H4 (cell line): ENCODE data around the gene PTTG1IP2. TPM values are rescaled to one million over a fixed set of nuclear protein-coding genes. Genes with fewer than 3 reads are reported as not detected.
A peak's percentile ranks its signal among the peaks of the same experiment; 100 is the strongest.

Source experiments
- DNase-seq: peaks from one replicate; pipeline ENCODE4 v3.0.0-alpha.2; 2015; ENCODE audit warnings: low spot score
- total RNA-seq: library from RNA; depleted of rRNA; stranded (reverse); fragments of >200 nt; shearing (Covaris generic); gene quantifications from 2 replicates; pipeline ENCODE4 v1.2.3, GENCODE V29; 2014

Gene PTTG1IP2
- total RNA-seq, 1 experiment from 2014 or later, result not detected

DNA sequence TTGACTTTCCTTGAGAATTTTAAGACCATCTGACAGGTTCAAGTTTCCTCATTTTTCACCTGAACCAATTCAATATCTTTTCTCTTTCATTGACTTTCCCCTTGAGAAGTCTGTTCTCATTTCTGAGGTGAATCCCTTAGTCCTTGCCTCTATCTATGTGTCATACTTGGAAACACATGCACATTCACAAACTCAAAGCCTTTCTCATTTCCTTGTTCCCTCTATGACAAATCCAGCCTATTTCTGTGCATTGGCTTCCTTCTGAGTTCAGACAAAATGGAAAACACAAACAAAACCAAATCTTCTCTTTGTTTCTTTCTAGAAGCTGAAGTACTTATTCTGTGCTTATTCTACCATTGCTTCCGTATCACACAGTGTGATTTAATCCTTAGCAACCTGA is 13.8 kb downstream of the PTTG1IP2 start:
- DNase-seq, result no peak

- DNase-seq, result no peak
Observed at GRCh38 chr7:90484706-90485105, 15.3 kb downstream of the PTTG1IP2 start.

GRCh38 chr7:90485734-90486316 is 16.4 kb downstream of the PTTG1IP2 start:
- DNase-seq, result no peak

DNA sequence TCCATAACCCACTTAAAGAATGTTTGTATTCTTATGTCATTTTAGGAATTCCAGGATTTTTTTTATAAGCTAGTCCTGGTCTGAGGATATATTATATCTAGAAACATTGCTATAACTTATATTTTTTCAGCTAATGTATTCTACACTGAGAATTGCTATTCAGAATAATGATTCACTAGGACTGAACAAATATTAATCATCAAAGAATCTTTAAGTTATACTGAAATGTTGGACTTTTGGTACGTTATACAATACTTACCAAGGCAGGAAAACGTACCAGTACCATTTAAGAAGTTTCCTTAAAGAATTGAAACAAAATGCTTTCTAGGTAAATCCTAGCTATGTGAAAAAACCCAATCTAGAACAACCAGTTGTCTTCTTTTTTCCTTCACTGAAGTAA is 18.4 kb downstream of the PTTG1IP2 start:
- no peak for DNase-seq

DNA sequence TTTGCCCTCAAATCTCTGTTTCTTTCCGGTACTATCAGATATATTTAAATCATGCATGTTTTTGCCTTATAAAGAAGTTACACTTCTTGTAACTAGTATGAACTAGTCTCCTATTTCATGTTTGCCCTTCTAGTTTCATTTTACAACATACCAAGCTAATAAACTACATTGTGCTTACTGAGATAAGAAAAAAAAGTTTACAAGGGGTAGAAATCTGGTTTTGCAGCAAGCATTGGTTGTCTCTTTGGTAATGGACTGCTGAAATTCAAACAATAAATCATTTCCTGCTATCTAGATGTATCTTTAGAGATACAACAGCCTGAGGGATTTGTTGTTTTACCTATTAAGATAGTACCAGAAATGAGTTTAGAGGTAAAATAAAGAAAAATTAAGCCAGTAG is 18.8 kb downstream of the PTTG1IP2 start:
- no peak for DNase-seq

DNA sequence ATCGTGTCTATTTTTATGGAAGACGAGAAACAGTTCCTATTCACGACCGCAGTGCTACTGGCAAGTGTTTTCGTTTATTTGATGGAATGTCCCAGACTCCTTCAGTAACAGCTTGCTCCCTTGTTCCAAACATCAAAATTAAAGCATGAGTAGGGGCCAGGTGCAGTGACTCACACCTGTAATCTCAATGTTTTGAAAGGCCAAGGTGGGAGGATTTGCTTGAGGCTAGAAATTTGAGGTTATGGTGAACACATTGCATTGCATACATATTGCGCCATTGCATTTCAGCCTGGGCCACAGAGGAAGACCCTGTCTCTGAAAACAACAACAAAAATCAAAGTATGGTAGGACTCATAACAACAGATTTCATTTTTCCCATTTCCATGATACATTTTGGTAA is 22.8 kb downstream of the PTTG1IP2 start:
- no peak for DNase-seq

GRCh38 chr7:90495241-90495640 is 25.8 kb downstream of the PTTG1IP2 start:
- no peak for DNase-seq

GRCh38 chr7:90502539-90502938 is 33.1 kb downstream of the PTTG1IP2 start:
- no peak for DNase-seq

DNA sequence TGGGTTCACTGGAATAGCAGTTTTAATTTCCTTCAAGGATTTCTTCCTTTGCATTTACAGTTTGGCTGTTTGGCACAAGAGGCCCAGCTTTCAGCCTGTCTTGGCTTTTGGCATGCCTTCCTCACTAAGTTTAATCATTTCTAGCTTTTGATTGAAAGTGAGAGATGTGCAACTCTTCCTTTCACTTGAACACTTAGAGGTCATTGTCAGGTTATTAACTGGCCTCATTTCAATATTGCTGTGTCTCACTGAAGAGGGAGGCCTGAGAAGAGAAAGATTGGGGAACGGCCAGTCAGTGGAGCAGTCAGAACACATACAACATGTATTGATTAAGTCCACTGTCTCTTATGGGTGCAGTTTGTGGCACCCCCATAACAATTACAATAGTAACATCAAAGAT is 33.9 kb downstream of the PTTG1IP2 start:
- no peak for DNase-seq

- DNase-seq, result no peak
Observed at GRCh38 chr7:90507692-90508091, 38.3 kb downstream of the PTTG1IP2 start.

GRCh38 chr7:90511776-90512175 is 42.3 kb downstream of the PTTG1IP2 start:
- DNase-seq, result no peak

DNA sequence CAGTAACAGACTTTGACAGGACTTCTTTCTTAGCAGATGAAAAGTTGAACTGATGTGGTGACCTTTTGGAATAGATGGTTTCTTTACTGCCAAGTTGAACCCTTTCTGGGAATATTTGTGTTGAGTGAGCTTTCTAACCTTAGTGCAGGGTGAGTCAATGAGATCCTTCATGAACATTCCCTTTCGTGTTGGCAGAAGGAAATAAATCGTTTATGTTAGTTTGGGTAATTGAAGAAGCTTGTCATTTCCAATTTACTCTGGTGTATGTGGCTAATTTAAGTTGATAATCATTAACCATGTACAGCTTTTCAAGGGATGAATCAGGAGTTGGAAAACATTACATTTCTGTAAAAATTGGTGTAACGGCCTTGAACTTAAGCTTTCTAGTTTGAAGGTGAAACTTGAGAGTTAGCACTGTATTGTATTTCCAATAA is 43.4 kb downstream of the PTTG1IP2 start:
- DNase-seq, result no peak

- DNase-seq, result no peak
Observed at GRCh38 chr7:90516257-90516656, 46.8 kb downstream of the PTTG1IP2 start.

- no peak for DNase-seq
Observed at GRCh38 chr7:90518630-90519029, 49.2 kb downstream of the PTTG1IP2 start.

DNA sequence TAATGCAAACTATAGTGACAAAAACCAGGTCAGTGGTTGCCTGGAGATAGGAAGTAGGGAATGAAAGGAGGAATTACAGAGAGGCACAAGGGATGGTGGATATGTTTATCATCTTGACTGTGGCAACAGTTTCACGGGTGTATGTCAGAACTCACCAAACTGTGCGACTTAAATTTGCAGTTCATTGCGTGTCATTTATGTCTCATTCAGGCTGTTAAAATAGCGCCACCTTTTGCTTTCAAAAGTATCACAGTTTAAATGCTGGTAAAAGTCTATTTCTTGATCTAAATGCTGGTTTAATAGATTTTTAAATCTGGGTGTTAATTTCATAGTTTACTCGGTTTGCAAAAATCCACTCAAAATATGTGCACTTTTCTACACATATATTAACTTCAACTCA is 51.0 kb downstream of the PTTG1IP2 start:
- no peak for DNase-seq

DNA sequence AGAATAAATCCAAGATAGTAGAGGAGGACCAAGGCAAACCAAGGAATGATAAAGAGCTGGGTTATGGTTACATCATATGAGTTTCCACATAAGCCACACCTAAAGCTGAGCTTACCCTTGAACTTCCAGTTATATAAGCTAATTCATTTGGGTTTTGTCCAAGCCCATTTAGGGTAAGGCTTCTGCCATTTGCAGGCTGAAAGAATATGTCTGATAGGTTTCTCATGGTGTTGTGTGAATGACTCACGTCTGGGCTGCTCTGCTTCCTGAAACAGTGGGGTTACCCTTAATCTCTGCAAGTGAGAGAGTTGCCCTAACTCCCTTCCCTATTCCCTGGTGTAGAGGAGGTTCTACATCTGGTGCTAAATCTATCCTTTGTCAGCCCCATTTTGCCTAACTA is 60.8 kb downstream of the PTTG1IP2 start:
- DNase-seq, result peak; percentile 58

- no peak for DNase-seq
Observed at GRCh38 chr7:90532231-90532929, 62.9 kb downstream of the PTTG1IP2 start.

DNA sequence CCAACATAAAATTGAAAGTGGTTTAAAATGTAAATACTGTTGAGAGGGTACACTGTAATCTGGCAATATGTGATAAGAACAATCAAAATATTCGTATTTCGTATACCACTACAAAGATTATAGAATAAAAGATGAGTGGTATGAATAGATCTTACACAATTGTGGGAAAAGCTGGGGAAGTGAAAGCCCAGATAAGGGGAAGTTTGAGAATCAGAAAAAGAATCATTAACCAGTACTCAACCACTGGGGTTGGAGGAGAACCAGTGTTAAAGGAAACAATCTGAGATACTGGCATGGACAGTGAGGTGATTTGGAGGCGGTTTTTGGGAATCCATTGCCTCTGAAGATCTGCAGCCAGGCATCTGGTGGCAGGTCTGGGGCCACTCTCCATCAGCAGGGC is 67.0 kb downstream of the PTTG1IP2 start:
- DNase-seq, result no peak

DNA sequence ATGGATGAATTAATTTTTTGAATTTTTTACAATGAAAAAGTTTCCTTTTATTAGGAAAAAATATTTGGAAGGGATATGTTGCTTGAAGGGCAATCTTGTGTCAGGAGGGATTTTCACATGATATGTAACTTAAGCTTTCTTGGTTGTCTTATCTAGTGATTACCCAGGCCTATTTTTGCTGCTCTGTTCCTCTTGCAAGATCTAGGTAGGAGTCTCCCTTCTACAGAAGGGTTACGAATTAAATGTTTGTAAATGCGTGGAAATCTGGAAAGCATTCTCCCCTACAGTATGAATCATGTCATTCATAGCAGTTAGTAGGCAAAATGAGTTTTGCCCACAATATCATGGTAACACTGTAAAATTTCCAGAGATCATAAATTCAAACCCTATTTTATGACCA is 69.0 kb downstream of the PTTG1IP2 start:
- DNase-seq, result no peak

GRCh38 chr7:90540406-90540805 is 71.0 kb downstream of the PTTG1IP2 start:
- no peak for DNase-seq

GRCh38 chr7:90551036-90551435 is 81.6 kb downstream of the PTTG1IP2 start:
- DNase-seq, result peak; percentile 23

GRCh38 chr7:90552521-90552920 is 83.1 kb downstream of the PTTG1IP2 start:
- DNase-seq, result no peak

DNA sequence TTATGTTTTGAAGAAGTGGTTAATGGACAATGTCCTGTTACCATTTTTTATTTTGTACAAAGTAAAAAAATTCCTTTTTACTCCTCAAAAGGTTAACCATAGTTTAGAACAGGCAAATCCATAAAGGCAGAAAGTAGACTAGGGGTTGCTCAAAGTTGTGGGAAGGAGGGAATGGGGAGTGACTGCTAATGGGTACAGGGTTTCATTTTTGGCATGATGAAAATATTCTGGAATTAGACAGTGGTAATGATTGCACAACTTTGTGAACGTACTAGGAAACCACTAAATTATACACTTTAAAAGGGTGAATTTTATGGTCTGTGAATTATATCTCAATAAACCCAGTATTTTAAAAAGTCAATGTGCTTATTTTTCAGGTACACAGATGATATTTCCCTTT is 91.3 kb downstream of the PTTG1IP2 start:
- DNase-seq, result no peak
